ENCODE measurements around the gene FANCC. TPM values are rescaled to one million over a fixed set of nuclear protein-coding genes. Genes with fewer than 3 reads are reported as not detected.

The FANCC gene
- total and polyA plus RNA-seq, 2 of the 8 experiments (the other 6 are each of a cell fraction or from before 2014, with no cell fraction given) = 7.8 to 15.2 TPM

DNA sequence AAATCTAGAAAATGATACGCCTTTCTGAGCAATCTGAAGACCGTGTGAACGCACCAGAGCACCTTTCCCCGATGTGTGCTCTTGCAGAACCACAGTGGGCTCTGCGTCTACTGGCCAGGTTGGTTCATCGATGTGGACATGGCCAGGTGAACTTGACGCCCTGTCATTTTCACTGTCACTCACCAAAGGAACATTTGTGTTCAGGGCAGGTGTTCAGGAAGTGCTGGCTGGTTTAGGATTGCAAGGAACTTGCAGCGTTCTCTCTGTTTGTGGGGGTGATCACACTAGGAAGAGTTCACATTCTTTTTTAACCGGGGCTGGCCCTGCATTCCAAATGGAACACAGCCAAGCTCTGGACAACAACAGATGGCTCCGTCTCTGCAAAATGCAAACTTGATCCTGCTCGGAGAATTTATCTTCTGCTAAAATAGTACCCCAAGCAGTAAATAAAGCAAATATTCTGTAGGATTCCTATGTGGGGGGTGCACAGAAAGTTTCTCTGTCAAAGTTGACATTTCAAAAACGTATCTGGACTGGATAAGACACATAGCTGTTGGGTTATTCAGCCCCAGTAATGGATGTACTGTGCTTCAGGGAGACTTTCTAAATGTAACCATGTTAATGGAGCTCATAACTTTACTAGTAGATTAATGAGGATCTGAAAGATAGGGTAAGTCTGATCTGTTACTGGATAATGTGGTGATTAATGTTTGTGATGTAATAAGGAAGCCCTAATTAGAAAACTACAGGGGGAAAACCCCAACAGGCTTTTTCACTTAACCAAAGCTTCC lies 45.7 kb upstream of the FANCC start:
- no peaks in the 10 kb centered on the region for H3K79me1 ChIP-seq (ENCODE audit: low read depth, low read length)
- no peak overlapping the region for H4K8ac ChIP-seq (ENCODE audit: extremely low read depth, insufficient read depth, low read length)
- no peaks in the 10 kb centered on the region for H4K20me1 ChIP-seq (replicated peaks in 1 of 2; ENCODE audit: control insufficient read depth in 1 of 2, insufficient read depth in 2 of 2, low read length in 2 of 2)
- H2BK15ac ChIP-seq (ENCODE audit: low read length) = peak overlapping the region; percentile 47; the same call in 1 of the 2 replicates
- POLR2A ChIA-PET (ENCODE audit: partially characterized antibody) = no interaction called here
- no peak overlapping the region for H3K9ac ChIP-seq (replicated peaks in 1 of 4; ENCODE audit: extremely low read depth in 1 of 4, low read depth in 3 of 4, low read length in 3 of 4)
- WGBS, 2 experiments (ENCODE audit: extremely low coverage in 1 of 2, insufficient coverage in 1 of 2, insufficient read length in 1 of 2, insufficient replicate concordance in 2 of 2, low coverage in 1 of 2, low lambda C conversion rate in 2 of 2, missing lambda C conversion rate in 1 of 2) = 87% methylated on average over 12 of the region's 12 CpGs; no CpG with 5 or more reads in 1 of the 2 experiments
- no peaks in the 10 kb centered on the region for H3K9me3 ChIP-seq (ENCODE audit: insufficient read depth in 2 of 2, low read depth in 1 of 2, low read length in 1 of 2)
- H2BK12ac ChIP-seq (ENCODE audit: low read depth, low read length) = peak overlapping the region; percentile 71; the same call in 1 of the 2 replicates
- 0 out of 2 replicates have a peak overlapping the region, but pooled peaks have one; percentile 21 for H3K18ac ChIP-seq (ENCODE audit: extremely low read depth, low read length)
- H3K23ac ChIP-seq (ENCODE audit: insufficient read length) = no peak overlapping the region
- H2BK5ac ChIP-seq (ENCODE audit: low read depth, low read length) = no peak overlapping the region
- no peaks in the 10 kb centered on the region; a peak in 1 of 7 replicates for H3K27me3 ChIP-seq (replicated peaks in 1 of 4; ENCODE audit: control insufficient read depth in 3 of 4, extremely low read depth in 1 of 4, insufficient read depth in 3 of 4, low read length in 3 of 4)
- H4K91ac ChIP-seq (replicated peaks; ENCODE audit: insufficient read length, low read length) = no peak overlapping the region
- no peak overlapping the region for H2BK120ac ChIP-seq (replicated peaks; ENCODE audit: low read depth, low read length)
- 0 out of 2 replicates have a peak overlapping the region, but pooled peaks have one; percentile 47 for H2AFZ ChIP-seq (ENCODE audit: low read length)
- no peak overlapping the region for H3K4me3 ChIP-seq (ENCODE audit: extremely low read depth in 1 of 4, insufficient read depth in 2 of 4, low read depth in 3 of 4, low read length in 4 of 4)
- DNase-seq (ENCODE audit: low read depth in 1 of 2, low spot score in 2 of 2) (no peak), FAIRE-seq (no peak)
- H3K23me2 ChIP-seq (ENCODE audit: low read depth, low read length) = no peaks in the 10 kb centered on the region
- CTCF ChIA-PET (ENCODE audit: partially characterized antibody) = interaction anchor here (1.4 to 1.6 kb wide), 2 partner anchors 20 to 27 kb away, joined by 4 to 5 read pairs; no protein-coding TSS in a partner anchor
- peaks cover 0 to 2% (median 0%) of the 10 kb centered on the region in 4 experiments; a peak in 1 of 7 replicates for H3K4me1 ChIP-seq (replicated peaks in 1 of 4; ENCODE audit: control insufficient read depth in 3 of 4, insufficient read depth in 4 of 4, low read length in 3 of 4)
- TF ChIP-seq CHD2 (IDR thresholded peaks at IDR 0.05; ENCODE audit: low read length) (no peak), RBBP5 (IDR thresholded peaks at IDR 0.05; ENCODE audit: borderline replicate concordance, low read depth, low read length) (no peak), TEAD4 (IDR thresholded peaks at IDR 0.05; ENCODE audit: low read depth, low read length) (no peak), EGR1 (IDR thresholded peaks at IDR 0.05; ENCODE audit: borderline replicate concordance, low read depth, low read length) (no peak)
- no peak overlapping the region for H2AK5ac ChIP-seq (ENCODE audit: low read depth, low read length)
- no peak overlapping the region for H4K5ac ChIP-seq (ENCODE audit: insufficient read length, low read depth, low read length)
- no peaks in the 10 kb centered on the region for H3K36me3 ChIP-seq (ENCODE audit: control insufficient read depth in 2 of 4, insufficient read depth in 4 of 4, low read length in 3 of 4)
- no peak overlapping the region for H3K27ac ChIP-seq (ENCODE audit: low read depth, low read length)
- no peak overlapping the region for H3K4me2 ChIP-seq (ENCODE audit: insufficient read depth in 1 of 2, low read depth in 2 of 2, low read length in 2 of 2)
- H3K14ac ChIP-seq (ENCODE audit: insufficient read length) = no peak overlapping the region
- no peak overlapping the region for H3K56ac ChIP-seq (replicated peaks; ENCODE audit: insufficient read length, low read depth, low read length)
- no peak overlapping the region for H2BK20ac ChIP-seq (ENCODE audit: low read length)
- no peaks in the 10 kb centered on the region for H3K79me2 ChIP-seq (ENCODE audit: control insufficient read depth in 1 of 2, insufficient read depth in 2 of 2, low read length in 2 of 2)
- H3K4ac ChIP-seq (replicated peaks; ENCODE audit: insufficient read length, low read depth, low read length) = no peak overlapping the region
